Measurements from ENCODE around the gene HIGD2B.
"Not testable (repeated sequence)": the region's sequence is repeated elsewhere in the genome, so short reads cannot be mapped to it uniquely, and the experiment has no call there.

The HIGD2B gene

DNA sequence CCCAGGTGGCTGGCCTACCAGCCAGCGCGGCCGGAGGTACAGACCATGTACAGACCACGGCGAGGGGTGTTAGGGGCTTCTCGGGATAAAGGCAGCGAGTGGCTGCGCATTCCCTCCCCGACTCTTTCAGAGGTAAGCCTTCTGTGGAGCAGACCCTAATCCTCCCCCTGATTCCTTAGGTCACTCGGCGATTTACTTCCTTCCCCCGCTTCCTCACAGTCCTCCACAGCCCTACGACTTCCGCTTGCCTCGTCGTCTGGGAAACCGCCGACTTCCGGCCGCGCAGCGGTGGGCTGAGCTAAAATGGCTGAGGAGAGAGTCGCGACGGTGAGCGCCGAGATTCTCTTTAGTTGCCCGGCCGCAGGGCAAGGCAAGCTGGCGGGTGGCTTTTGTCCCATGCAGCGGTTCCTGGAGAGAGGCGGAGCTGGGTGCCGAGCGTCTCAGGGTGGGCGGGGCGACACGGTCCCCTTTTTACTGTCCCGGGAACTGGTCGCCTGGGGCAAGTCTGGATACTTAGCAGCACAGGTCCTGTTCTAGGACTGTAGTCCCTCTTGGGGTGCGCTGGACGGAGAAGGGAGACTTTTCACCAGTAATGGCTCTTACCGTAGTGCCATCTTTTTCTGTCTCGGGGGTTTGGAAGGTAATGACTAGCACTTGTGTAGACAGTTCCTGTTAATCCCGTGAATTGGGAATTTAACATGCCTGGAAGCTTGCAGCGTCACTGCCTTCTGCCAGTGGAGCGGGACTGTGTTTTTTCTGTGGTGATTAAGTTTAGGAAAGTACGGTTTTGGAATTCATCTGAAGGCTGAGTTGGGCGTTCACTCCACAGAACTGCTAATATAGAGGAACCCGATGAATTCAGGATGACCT is at the start of gene HIGD2B, which contains the start of gene BBS4:
TSS of gene HIGD2B (minus strand) at position 258 of the 870 bp plus-strand sequence. CDS start 9,808 bp downstream, outside the sequence.
TSS of gene BBS4 (plus strand) at position 283 of the 870 bp plus-strand sequence. CDS start at position 304, 21 bp downstream.
- DNase-seq: peak; percentile 98

GRCh38 chr15:72735111-72735510 is 49.1 kb upstream of the HIGD2B start:
- no peak for DNase-seq

GRCh38 chr15:72733941-72734738 is 48.2 kb upstream of the HIGD2B start:
- no peak for DNase-seq

GRCh38 chr15:72732516-72732915 is 46.5 kb upstream of the HIGD2B start:
- DNase-seq: no peak

- DNase-seq: no peak
Measured at GRCh38 chr15:72732086-72732485, 46.1 kb upstream of the HIGD2B start.

GRCh38 chr15:72728821-72729220 is 42.8 kb upstream of the HIGD2B start:
- no peak for DNase-seq

DNA sequence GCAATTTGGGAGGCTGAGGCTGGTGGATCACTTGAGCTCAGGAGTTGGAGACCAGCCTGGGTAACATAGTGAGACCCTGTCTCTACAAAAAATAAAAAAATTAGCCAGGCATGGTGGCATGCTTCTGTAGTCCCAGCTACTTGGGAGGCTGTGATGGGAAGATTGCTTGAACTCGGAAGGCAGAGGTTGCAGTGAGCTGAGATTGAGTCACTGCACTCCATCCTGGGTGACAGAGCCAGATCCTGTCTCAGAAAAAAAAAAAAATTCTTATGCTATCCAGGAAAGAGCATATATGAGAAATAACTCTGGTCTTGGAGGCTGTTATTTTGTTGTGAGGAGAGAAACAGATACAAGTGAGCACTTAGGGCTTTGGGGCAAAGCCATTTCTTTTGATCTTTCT is 42.3 kb upstream of the HIGD2B start:
- DNase-seq: not testable (repeated sequence)

- no peak for DNase-seq
Measured at GRCh38 chr15:72727154-72727553, 41.2 kb upstream of the HIGD2B start.

- not testable (repeated sequence) for DNase-seq
Measured at GRCh38 chr15:72725851-72726250, 39.9 kb upstream of the HIGD2B start.

DNA sequence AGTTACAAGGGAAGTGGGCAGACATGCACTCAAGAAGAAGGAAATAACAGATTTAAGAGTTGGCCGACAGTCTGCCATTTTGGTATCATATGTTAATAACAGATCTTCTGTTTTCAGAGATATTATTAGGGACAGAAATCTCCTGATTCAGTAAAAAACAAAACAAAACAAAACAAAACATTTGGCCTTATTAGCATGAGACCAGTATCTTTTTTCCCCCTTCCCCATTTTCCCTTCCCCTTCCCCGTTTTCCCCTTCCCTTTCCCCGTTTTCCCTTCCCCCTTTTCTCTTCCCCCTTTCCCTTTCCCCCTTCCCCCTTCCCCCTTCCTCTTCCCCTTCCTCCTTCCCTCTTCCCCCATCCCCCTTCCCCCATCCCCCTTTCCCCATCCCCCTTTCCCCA is 39.5 kb upstream of the HIGD2B start:
- no peak for DNase-seq

DNA sequence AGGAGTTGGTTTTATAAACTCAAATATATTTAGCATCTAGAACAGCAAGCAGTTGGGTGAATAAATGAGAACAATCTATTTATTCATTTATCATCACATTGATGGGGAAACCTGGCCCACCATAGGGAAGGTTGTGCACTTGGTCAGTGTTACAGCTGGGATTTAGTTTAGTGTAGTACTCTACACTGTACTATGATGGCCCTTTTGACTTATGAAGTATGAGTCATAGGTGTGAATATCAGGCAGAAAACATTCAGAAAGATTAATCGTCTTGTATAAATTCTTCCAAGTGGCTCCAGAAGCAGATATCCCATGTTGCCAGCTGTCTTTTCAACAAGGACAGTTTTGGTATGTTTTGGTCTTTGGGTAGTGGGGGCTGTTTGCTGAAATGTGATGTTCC is 38.0 kb upstream of the HIGD2B start:
- no peak for DNase-seq

DNA sequence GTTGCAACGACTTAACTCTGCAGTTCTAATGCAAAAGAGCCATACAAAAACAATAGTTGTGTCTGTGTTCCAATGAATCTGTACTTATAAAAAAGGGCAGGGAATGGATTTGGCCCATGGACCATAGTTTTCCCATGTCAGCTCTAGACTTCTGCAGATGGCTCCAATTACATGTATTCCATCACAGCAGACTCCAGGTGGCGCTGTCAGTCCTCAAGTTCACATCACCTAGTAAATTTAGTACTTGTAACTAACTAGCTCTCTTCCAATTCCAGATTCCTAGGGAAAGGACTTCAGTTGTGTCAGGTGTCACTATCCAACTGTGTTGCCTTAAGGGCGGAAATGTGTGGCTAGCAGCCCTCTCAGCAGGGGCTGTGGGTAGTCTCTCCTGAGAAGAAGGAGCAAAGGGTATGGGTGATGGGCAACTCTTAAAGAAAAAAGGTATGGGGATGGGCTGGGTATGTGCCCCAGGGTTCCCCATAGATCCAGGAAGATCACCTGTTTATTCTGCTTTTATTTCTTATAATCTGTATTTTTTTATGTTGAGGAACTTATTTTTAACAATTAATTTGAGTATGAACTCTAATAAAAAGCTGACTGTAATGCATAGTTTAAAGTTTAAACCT is 36.2 kb upstream of the HIGD2B start:
- DNase-seq: peak; percentile 77

DNA sequence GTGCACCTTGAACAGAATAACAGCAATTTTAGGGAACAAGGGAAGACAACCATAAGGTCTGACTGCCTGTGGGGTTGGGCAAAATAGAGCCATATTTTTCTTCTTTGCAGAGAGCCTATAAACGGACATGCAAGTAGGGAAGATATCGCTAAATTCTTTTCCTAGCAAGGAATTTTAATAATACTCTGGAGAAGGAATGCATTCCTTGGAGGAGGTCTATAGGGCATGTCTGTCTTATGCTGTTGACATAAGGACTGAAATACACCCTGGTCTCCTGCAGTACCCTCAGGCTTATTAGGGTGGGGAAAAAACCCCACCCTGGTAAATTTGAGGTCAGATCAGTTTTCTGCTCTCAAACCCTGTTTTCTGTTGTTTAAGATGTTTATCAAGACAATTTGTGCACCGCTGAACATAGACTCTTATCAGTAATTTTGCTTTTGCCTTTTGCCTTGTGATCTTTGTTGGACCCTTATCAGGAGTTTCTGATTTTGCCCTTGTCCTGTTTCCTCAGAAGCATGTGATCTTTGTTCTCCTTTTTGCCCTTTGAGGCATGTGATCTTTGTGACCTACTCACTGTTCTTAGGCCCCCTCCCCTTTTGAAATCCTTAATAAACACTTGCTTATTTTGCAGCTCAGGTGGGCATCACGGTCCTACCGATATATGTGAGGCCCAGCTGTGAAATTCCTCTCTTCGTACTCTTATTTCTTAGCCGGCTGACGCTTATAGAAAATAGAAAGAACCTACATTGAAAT is 22.7 kb upstream of the HIGD2B start:
- not testable (repeated sequence) for DNase-seq

GRCh38 chr15:72706266-72706665 is 20.3 kb upstream of the HIGD2B start:
- no peak for DNase-seq

- DNase-seq: no peak
Measured at GRCh38 chr15:72700076-72700475, 14.1 kb upstream of the HIGD2B start.

DNA sequence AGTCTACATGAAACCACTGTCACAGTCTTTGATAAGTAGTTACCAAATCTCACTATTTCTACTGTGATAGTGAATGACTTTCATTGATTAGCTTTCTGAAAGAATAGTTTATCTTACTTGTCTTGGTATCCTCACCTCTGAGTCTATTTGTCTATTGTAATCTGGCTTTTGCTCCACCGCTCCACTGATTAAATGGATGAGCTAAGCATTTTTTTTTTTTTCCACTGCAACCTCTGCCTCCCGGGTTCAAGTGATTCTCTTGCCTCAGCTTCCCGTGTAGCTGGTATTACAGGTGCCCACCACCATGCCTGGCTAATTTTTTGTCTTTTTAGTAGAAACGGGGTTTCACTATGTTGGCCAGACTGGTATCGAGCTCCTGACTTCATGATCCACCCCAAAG is 13.0 kb upstream of the HIGD2B start:
- DNase-seq: no peak

DNA sequence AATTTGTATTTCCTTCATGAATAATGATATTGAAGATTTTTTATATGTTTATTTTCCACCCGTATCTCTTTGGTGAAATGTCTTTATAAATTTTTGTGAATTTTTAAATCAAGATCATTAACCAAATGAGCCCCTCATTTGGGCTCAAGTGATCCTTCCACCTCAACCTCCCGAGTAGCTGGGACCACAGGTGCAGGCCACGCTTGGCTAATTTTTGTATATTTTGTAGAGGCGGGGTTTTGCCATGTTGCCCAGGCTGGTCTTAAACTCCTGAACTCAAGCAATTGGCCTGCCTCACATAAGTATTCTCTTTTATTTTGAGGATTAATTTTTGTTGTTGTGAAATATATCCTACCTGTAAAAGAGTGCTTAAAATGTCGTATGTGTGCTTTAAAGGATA is 5.0 kb upstream of the HIGD2B start:
- DNase-seq: no peak

- no peak for DNase-seq
Measured at GRCh38 chr15:72688697-72689096, 2.7 kb upstream of the HIGD2B start.

- DNase-seq: peak; percentile 22
Measured at GRCh38 chr15:72685301-72685924, 569 bp downstream of the HIGD2B start.

GRCh38 chr15:72682772-72683171 is 3.2 kb downstream of the HIGD2B start:
- DNase-seq: no peak

GRCh38 chr15:72680931-72681330 is 5.1 kb downstream of the HIGD2B start:
- peak; percentile 41 for DNase-seq

DNA sequence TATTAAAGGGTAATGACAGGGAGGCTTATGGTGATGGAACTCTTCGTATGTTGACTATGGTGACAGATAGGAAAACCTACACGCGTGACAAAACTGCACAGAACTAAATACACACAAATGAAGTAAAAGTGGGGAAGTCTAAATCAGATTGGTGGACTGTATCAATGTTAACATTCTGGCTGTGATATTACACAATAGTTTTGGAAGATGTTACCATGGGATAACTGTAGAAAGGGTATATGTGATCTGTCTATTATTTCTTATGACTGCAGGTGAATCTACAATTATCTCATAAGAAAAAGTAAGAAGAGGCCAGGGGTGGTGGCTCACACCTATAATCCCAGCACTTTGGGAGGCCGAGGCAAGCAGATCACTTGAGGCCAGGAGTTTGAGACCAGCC is 9.1 kb downstream of the HIGD2B start:
- no peak for DNase-seq
